ENCODE data around the gene TARBP2. TPM values are rescaled to one million over a fixed set of nuclear protein-coding genes. Genes with fewer than 3 reads are reported as not detected.
"Not testable (repeated sequence)": the region's sequence is repeated elsewhere in the genome, so short reads cannot be mapped to it uniquely, and the experiment has no call there.

Gene TARBP2
- total RNA-seq, 3 donors from 2014 or later: 24.8 to 45.1 (median 37.0) TPM

- Histone ChIP-seq H3K27me3 (no peaks in the 10 kb centered on the region), H3K27ac (peak overlapping the region; percentile 80 to 82), H3K4me1 (peaks cover 0 to 10% of the 10 kb centered on the region in 2 donors), H3K4me3 (no peak overlapping the region), H3K36me3 (peaks cover 10% of the 10 kb centered on the region), H3K9me3 (no peaks in the 10 kb centered on the region)
- no peak for TF ChIP-seq POLR2A (IDR thresholded peaks at IDR 0.05)
- no peak for TF ChIP-seq CTCF (IDR thresholded peaks at IDR 0.05)
- no peak for TF ChIP-seq POLR2AphosphoS5 (IDR thresholded peaks at IDR 0.05)
- intact Hi-C loops (cut with DNase I; ENCODE audit: low total_unique reads): no loop called here
- DNase-seq (ENCODE audit: low spot score in 2 of 2): no peak
Observed at GRCh38 chr12:53536962-53537361, 35.9 kb downstream of the TARBP2 start.

DNA sequence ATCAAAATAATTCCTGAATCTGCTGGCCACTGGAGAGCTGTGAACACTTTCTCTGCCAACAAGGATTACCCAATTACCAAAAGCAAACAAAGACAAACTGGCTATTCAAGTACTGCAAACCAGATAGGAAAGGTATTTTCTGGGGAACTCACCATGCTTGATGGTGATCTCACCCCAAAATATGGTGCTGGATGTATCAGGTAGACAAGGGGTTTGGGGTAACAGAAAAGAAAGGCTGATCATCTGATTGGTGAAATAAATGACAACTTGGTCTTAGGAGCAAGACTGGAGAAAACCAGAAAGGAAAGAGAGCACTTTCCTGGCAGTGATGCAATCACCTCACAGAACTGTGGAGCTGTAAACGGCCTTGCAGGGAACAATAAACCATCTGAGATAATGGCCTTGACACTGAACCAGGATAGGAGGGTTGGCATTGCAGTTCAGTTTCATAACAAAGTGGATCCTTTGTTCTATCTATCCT is 37.2 kb downstream of the TARBP2 start:
- Histone ChIP-seq H3K9me3 (no peaks in the 10 kb centered on the region), H3K27me3 (no peaks in the 10 kb centered on the region), H3K4me3 (no peak overlapping the region), H3K4me1 (peaks cover 0 to 10% of the 10 kb centered on the region in 2 donors), H3K27ac (peak overlapping the region; percentile 80 to 82), H3K36me3 (peaks cover 10% of the 10 kb centered on the region)
- peak in 1 of 2 donors; percentile 31 for DNase-seq (ENCODE audit: low spot score in 2 of 2)
- TF ChIP-seq POLR2AphosphoS5 (IDR thresholded peaks at IDR 0.05) (peak in 2 of 3 donors; percentile 53 to 61), CTCF (IDR thresholded peaks at IDR 0.05) (no peak), POLR2A (IDR thresholded peaks at IDR 0.05) (no peak)
- intact Hi-C loops (cut with DNase I; ENCODE audit: low total_unique reads): no loop called here

GRCh38 chr12:53539526-53539925 is 38.4 kb downstream of the TARBP2 start:
- H3K36me3 ChIP-seq: peaks cover 10% of the 10 kb centered on the region

GRCh38 chr12:53543539-53543938 is 42.5 kb downstream of the TARBP2 start:
- intact Hi-C loops (cut with DNase I; ENCODE audit: low total_unique reads): no loop called here
- Histone ChIP-seq H3K36me3 (peaks cover 10% of the 10 kb centered on the region), H3K9me3 (no peaks in the 10 kb centered on the region), H3K27ac (peak overlapping the region; percentile 78 to 86), H3K4me1 (peaks cover 0 to 10% of the 10 kb centered on the region in 2 donors), H3K4me3 (no peak overlapping the region), H3K27me3 (no peaks in the 10 kb centered on the region)
- peak; percentile 56 to 63 for DNase-seq (ENCODE audit: low spot score in 2 of 2)
- TF ChIP-seq POLR2AphosphoS5 (IDR thresholded peaks at IDR 0.05) (peak in 1 of 3 donors; percentile 67), CTCF (IDR thresholded peaks at IDR 0.05) (peak; percentile 74 to 98 (median 98)), POLR2A (IDR thresholded peaks at IDR 0.05) (no peak)

More at GRCh38 chr12:53539526-53539925, 38.4 kb downstream of the TARBP2 start:
- DNase-seq (ENCODE audit: low spot score in 2 of 2): no peak
- H3K27me3 ChIP-seq: no peaks in the 10 kb centered on the region
- H3K9me3 ChIP-seq: no peaks in the 10 kb centered on the region
- peaks cover 0 to 10% of the 10 kb centered on the region in 2 donors for H3K4me1 ChIP-seq
- peak overlapping the region; percentile 80 to 82 for H3K27ac ChIP-seq
- intact Hi-C loops (cut with DNase I; ENCODE audit: low total_unique reads): no loop called here
- H3K4me3 ChIP-seq: no peak overlapping the region
- TF ChIP-seq POLR2AphosphoS5 (IDR thresholded peaks at IDR 0.05) (no peak), CTCF (IDR thresholded peaks at IDR 0.05) (no peak), POLR2A (IDR thresholded peaks at IDR 0.05) (no peak)

GRCh38 chr12:53548354-53548753 is 47.3 kb downstream of the TARBP2 start:
- not testable (repeated sequence) for H3K27ac ChIP-seq; H3K4me1 ChIP-seq; H3K9me3 ChIP-seq; DNase-seq (ENCODE audit: low spot score in 2 of 2); H3K4me3 ChIP-seq; H3K27me3 ChIP-seq; H3K36me3 ChIP-seq
- intact Hi-C loops (cut with DNase I; ENCODE audit: low total_unique reads): loop anchor here (5.0 kb wide), 1 partner anchor 129 kb away; the partner anchor contains the start of gene ATP5MC2

GRCh38 chr12:53550131-53550530 is 49.0 kb downstream of the TARBP2 start:
- intact Hi-C loops (cut with DNase I; ENCODE audit: low total_unique reads); H3K36me3 ChIP-seq; H3K27ac ChIP-seq; H3K4me3 ChIP-seq; DNase-seq (ENCODE audit: low spot score in 2 of 2); H3K9me3 ChIP-seq; H3K27me3 ChIP-seq; H3K4me1 ChIP-seq: not testable (repeated sequence)
